T-helper 2 cell treated with Interferon-gamma antibody and Interleukin-4, amounts not matched to agents 100 ng/mL and 5 ng/mL, for 36 hours (primary cell): ENCODE measurements around the gene CDC6. TPM values are rescaled to one million over a fixed set of nuclear protein-coding genes. Genes with fewer than 3 reads are reported as not detected.

ENCODE experiments used
- intact Hi-C: fragments of 100-400 bp; cut with micrococcal nuclease; formaldehyde crosslinking; loops from one replicate; pipeline ENCODE4 v1.15.1; 2023
- total RNA-seq: library from RNA; stranded (reverse); gene quantifications from 2 replicates; pipeline ENCODE4 v1.2.3, GENCODE V29; 2022

CDC6 gene
- total RNA-seq, 1 donor from 2014 or later: 106 TPM

GRCh38 chr17:40310882-40311391, 23.3 kb downstream of the CDC6 start:
- intact Hi-C loops: no loop called here

- intact Hi-C loops: no loop called here
These were observed 23.9 kb downstream of the CDC6 start for GRCh38 chr17:40311575-40311974.

- intact Hi-C loops: no loop called here
These were observed 24.6 kb downstream of the CDC6 start for GRCh38 chr17:40312131-40312731.

- intact Hi-C loops: no loop called here
These were observed 25.4 kb downstream of the CDC6 start for GRCh38 chr17:40312893-40313667.

- intact Hi-C loops: no loop called here
These were observed 26.2 kb downstream of the CDC6 start for GRCh38 chr17:40313668-40314583.

GRCh38 chr17:40314584-40314956, 26.9 kb downstream of the CDC6 start:
- intact Hi-C loops: no loop called here

GRCh38 chr17:40315206-40315605, 27.5 kb downstream of the CDC6 start:
- intact Hi-C loops: loop anchor here (5.0 kb wide), 1 partner anchor 102 kb away; the partner anchor contains the start of gene TOP2A

GRCh38 chr17:40315678-40316570, 28.2 kb downstream of the CDC6 start:
- intact Hi-C loops: loop anchor here (5.0 kb wide), 1 partner anchor 101 kb away; the partner anchor contains the start of gene TOP2A

GRCh38 chr17:40316571-40317344, 29.1 kb downstream of the CDC6 start:
- intact Hi-C loops: loop anchor here (5.0 kb wide), 1 partner anchor 101 kb away; the partner anchor contains the start of gene TOP2A

GRCh38 chr17:40317345-40317873, 29.7 kb downstream of the CDC6 start:
- intact Hi-C loops: loop anchor here (5.0 kb wide), 1 partner anchor 100 kb away; the partner anchor contains the start of gene TOP2A

- intact Hi-C loops: loop anchor here (1.0 to 5.0 kb wide), 4 partner anchors 9 to 99 kb away; partner anchors contain the start of gene TOP2A
These were observed 30.5 kb downstream of the CDC6 start for GRCh38 chr17:40317880-40318829.

GRCh38 chr17:40318830-40319391, 31.2 kb downstream of the CDC6 start:
- intact Hi-C loops: loop anchor here (1.0 to 5.0 kb wide), 4 partner anchors 8 to 98 kb away; partner anchors contain the start of gene TOP2A

- intact Hi-C loops: loop anchor here (2.0 to 5.0 kb wide), 4 partner anchors 17 to 97 kb away; partner anchors contain the start of genes CDC6 and TOP2A
These were observed 32.2 kb downstream of the CDC6 start for GRCh38 chr17:40319651-40320540.

GRCh38 chr17:40320756-40321523, 33.3 kb downstream of the CDC6 start:
- intact Hi-C loops: loop anchor here (5.0 kb wide), 2 partner anchors 34 to 36 kb away; partner anchors contain the start of gene CDC6

- intact Hi-C loops: loop anchor here (5.0 kb wide), 2 partner anchors 34 to 36 kb away; partner anchors contain the start of gene CDC6
These were observed 33.8 kb downstream of the CDC6 start for GRCh38 chr17:40321524-40321929.
